ENCODE results near the gene FGFRL1.
A peak's percentile ranks its signal among the peaks of the same experiment; 100 is the strongest.

Gene FGFRL1

GRCh38 chr4:1006856-1007255 is 4.6 kb upstream of the FGFRL1 start:
- DNase-seq (ENCODE audit: low read depth): no peak

GRCh38 chr4:1008840-1009541 is 2.4 kb upstream of the FGFRL1 start:
- DNase-seq (ENCODE audit: low read depth): no peak

- peak; percentile 24 for DNase-seq (ENCODE audit: low read depth)
Measured at GRCh38 chr4:1009542-1010394, 1.7 kb upstream of the FGFRL1 start.

GRCh38 chr4:1010395-1011021 is 918 bp upstream of the FGFRL1 start:
- peak; percentile 91 for DNase-seq (ENCODE audit: low read depth)

GRCh38 chr4:1011666-1012033 is 224 bp downstream of the FGFRL1 start:
- DNase-seq (ENCODE audit: low read depth): no peak

GRCh38 chr4:1012034-1012739 is 761 bp downstream of the FGFRL1 start:
- DNase-seq (ENCODE audit: low read depth): no peak

GRCh38 chr4:1013225-1014073 is 2.0 kb downstream of the FGFRL1 start:
- no peak for DNase-seq (ENCODE audit: low read depth)

- DNase-seq (ENCODE audit: low read depth): no peak
Measured at GRCh38 chr4:1014291-1015167, 3.1 kb downstream of the FGFRL1 start.

GRCh38 chr4:1015179-1015578 is 3.8 kb downstream of the FGFRL1 start:
- no peak for DNase-seq (ENCODE audit: low read depth)

GRCh38 chr4:1015746-1016145 is 4.3 kb downstream of the FGFRL1 start:
- no peak for DNase-seq (ENCODE audit: low read depth)

- no peak for DNase-seq (ENCODE audit: low read depth)
Measured at GRCh38 chr4:1017211-1017610, 5.8 kb downstream of the FGFRL1 start.

GRCh38 chr4:1017706-1018105 is 6.3 kb downstream of the FGFRL1 start:
- DNase-seq (ENCODE audit: low read depth): no peak

- no peak for DNase-seq (ENCODE audit: low read depth)
Measured at GRCh38 chr4:1018147-1019020, 7.0 kb downstream of the FGFRL1 start.

GRCh38 chr4:1019320-1019719 is 7.9 kb downstream of the FGFRL1 start:
- no peak for DNase-seq (ENCODE audit: low read depth)

GRCh38 chr4:1019729-1020470 is 8.5 kb downstream of the FGFRL1 start:
- no peak for DNase-seq (ENCODE audit: low read depth)

GRCh38 chr4:1021386-1022050 is 10.1 kb downstream of the FGFRL1 start:
- no peak for DNase-seq (ENCODE audit: low read depth)

GRCh38 chr4:1022051-1022738 is 10.8 kb downstream of the FGFRL1 start:
- DNase-seq (ENCODE audit: low read depth): no peak

GRCh38 chr4:1022739-1023066 is 11.3 kb downstream of the FGFRL1 start:
- DNase-seq (ENCODE audit: low read depth): no peak
